ENCODE data around the gene PAFAH2.

Gene PAFAH2

GRCh38 chr1:25926731-25927496 lies 70.9 kb downstream of the PAFAH2 start:
- no peak for DNase-seq

GRCh38 chr1:25924454-25924853 lies 73.4 kb downstream of the PAFAH2 start:
- DNase-seq: no peak

- peak; percentile 81 for DNase-seq
Measured at GRCh38 chr1:25922971-25923552, 74.8 kb downstream of the PAFAH2 start.

GRCh38 chr1:25922056-25922970 lies 75.5 kb downstream of the PAFAH2 start:
- DNase-seq: no peak

- DNase-seq: no peak
Measured at GRCh38 chr1:25918615-25919014, 79.2 kb downstream of the PAFAH2 start.

- DNase-seq: no peak
Measured at GRCh38 chr1:25917996-25918395, 79.9 kb downstream of the PAFAH2 start.

- no peak for DNase-seq
Measured at GRCh38 chr1:25916460-25916859, 81.4 kb downstream of the PAFAH2 start.

- no peak for DNase-seq
Measured at GRCh38 chr1:25914074-25914995, 83.5 kb downstream of the PAFAH2 start.

GRCh38 chr1:25913206-25913605 lies 84.7 kb downstream of the PAFAH2 start:
- DNase-seq: no peak

GRCh38 chr1:25912076-25912831 lies 85.6 kb downstream of the PAFAH2 start:
- DNase-seq: no peak

- no peak for DNase-seq
Measured at GRCh38 chr1:25911162-25911561, 86.7 kb downstream of the PAFAH2 start.
